Type B pancreatic cell (in vitro differentiated cells): ENCODE data around the gene ADM5. TPM values are rescaled to one million over a fixed set of nuclear protein-coding genes. Genes with fewer than 3 reads are reported as not detected.

ENCODE experiments used
- DNase-seq: peaks from one replicate; pipeline ENCODE4 v3.0.0; 2021; ENCODE audit warnings: mixed read lengths; ENCODE audit not compliant: unreplicated experiment; ENCODE audit errors: extremely low spot score
- H3K27ac Mint-ChIP-seq: 2 replicates; pipeline ENCODE4 v1.8.0; 2021; ENCODE audit warnings: mild to moderate bottlenecking, mixed read lengths
- H3K27me3 Mint-ChIP-seq: 2 replicates; pipeline ENCODE4 v1.8.0; 2021; ENCODE audit warnings: mixed read lengths
- H3K36me3 Mint-ChIP-seq: 2 replicates; pipeline ENCODE4 v1.8.0; 2021; ENCODE audit warnings: mixed read lengths
- H3K4me1 Mint-ChIP-seq: one replicate; pipeline ENCODE4 v1.8.0; 2021; ENCODE audit warnings: mixed read lengths; ENCODE audit not compliant: unreplicated experiment
- H3K4me3 Mint-ChIP-seq: 2 replicates; pipeline ENCODE4 v1.8.0; 2021; ENCODE audit warnings: mild to moderate bottlenecking, mixed read lengths
- H3K9me3 Mint-ChIP-seq: 2 replicates; pipeline ENCODE4 v1.8.0; 2021; ENCODE audit warnings: mixed read lengths
- CTCF ChIP-seq: fragments of 200-600 bp; sonication (generic); conservative IDR thresholded peaks from 2 replicates; pipeline ENCODE4 v1.5.0; 2021; ENCODE audit warnings: antibody characterized with exemption, mild to moderate bottlenecking
- total RNA-seq: library from RNA; stranded (reverse); gene quantifications from 2 replicates; pipeline ENCODE4 v1.2.1, GENCODE V29; 2021; ENCODE audit warnings: low replicate concordance

ADM5 gene
- total RNA-seq, 1 donor from 2014 or later = 3.2 TPM

DNA sequence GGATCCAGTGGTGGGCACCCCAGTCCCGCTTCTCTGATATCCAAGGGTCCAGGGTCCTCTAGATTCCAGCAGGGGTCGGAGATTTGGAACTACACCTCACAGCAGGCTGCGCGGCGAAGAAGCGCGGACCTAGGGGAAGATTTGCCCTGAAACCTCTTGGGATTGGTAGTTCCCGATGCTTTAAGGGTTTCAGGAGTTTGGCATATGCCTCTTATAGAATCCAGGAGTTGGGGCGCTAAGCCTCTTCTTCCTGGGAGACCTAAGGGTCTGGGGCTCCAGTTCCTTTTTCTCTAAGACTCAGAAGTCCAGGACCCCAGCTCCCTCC, 23.3 kb upstream of the ADM5 start:
- H3K4me1 Mint-ChIP-seq = peaks cover 22% of the 10 kb centered on the region
- H3K27me3 Mint-ChIP-seq = no peaks in the 10 kb centered on the region
- TF ChIP-seq CTCF = peak; percentile 51
- peak overlapping the region; percentile 97 for H3K27ac Mint-ChIP-seq
- H3K36me3 Mint-ChIP-seq = peaks cover 4% of the 10 kb centered on the region
- H3K4me3 Mint-ChIP-seq = peak overlapping the region; percentile 99
- no peaks in the 10 kb centered on the region for H3K9me3 Mint-ChIP-seq
- no peak for DNase-seq

- Mint-ChIP-seq H3K4me3 (peak overlapping the region; percentile 99), H3K9me3 (no peaks in the 10 kb centered on the region)
- TF ChIP-seq CTCF = no peak
These were observed 21.9 kb upstream of the ADM5 start for GRCh38 chr19:49667473-49667872.

GRCh38 chr19:49669516-49669915, 19.9 kb upstream of the ADM5 start:
- Mint-ChIP-seq H3K9me3 (no peaks in the 10 kb centered on the region), H3K36me3 (peaks cover 4% of the 10 kb centered on the region), H3K4me3 (no peak overlapping the region), H3K27me3 (no peaks in the 10 kb centered on the region), H3K4me1 (peaks cover 24% of the 10 kb centered on the region), H3K27ac (no peak overlapping the region)
- DNase-seq = no peak
- no peak for TF ChIP-seq CTCF

More at GRCh38 chr19:49667473-49667872, 21.9 kb upstream of the ADM5 start:
- Mint-ChIP-seq H3K27me3 (no peaks in the 10 kb centered on the region), H3K36me3 (peaks cover 4% of the 10 kb centered on the region), H3K27ac (peak overlapping the region; percentile 97), H3K4me1 (peaks cover 30% of the 10 kb centered on the region)
- DNase-seq = no peak

- Mint-ChIP-seq H3K36me3 (peaks cover 4% of the 10 kb centered on the region), H3K27me3 (no peaks in the 10 kb centered on the region), H3K9me3 (no peaks in the 10 kb centered on the region), H3K4me3 (peak overlapping the region; percentile 76), H3K27ac (peak overlapping the region; percentile 91), H3K4me1 (peaks cover 11% of the 10 kb centered on the region)
- TF ChIP-seq CTCF = peak; percentile 97
- DNase-seq = peak; percentile 86
These were observed 17.1 kb upstream of the ADM5 start for GRCh38 chr19:49672131-49672919.

DNA sequence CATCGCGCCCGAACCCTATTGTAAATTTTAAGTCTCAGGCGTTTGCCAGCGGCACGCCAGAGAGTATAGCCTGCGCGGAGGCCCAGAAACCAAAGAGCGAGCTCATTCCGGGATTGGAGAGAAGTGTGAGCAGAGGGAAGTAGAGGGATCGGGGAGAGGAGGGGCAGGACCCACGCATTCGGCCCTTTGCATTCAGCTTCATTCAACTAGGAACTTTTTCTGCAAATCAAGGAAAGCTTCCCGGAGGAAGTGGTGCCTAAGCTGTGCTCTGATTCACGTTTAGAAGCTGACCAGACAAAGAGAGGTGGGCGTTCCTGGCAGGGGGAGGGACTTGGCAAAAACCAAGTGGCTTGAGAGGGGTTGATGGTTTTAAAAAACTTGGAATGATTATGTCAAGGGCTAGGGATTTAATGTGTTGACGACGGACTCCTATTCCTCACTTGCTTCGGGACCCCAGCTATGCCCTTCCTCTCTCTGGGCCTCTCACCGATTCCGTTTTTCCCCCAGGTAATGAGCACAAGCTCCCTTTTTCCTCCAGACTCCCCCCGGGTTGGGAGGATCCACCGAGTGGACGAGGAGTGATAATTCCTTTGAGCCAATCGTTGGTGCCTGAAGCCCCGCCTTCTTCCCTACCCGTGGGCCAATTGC, 13.1 kb upstream of the ADM5 start:
- peak; percentile 5 for TF ChIP-seq CTCF
- Mint-ChIP-seq H3K27ac (peak overlapping the region; percentile 99), H3K4me3 (peak overlapping the region; percentile 98), H3K36me3 (no peaks in the 10 kb centered on the region), H3K9me3 (no peaks in the 10 kb centered on the region), H3K27me3 (no peaks in the 10 kb centered on the region), H3K4me1 (peaks cover 18% of the 10 kb centered on the region)
- no peak for DNase-seq
